Panc1 (cell line): Measurements from ENCODE around the gene USP10. TPM values are rescaled to one million over a fixed set of nuclear protein-coding genes. Genes with fewer than 3 reads are reported as not detected.

Experiments
- ATAC-seq: fragments of 200-7000 bp; cut with Tn5 transposase; 2 replicates; pipeline ENCODE4 v1.9.1; 2020; ENCODE audit warnings: mild to moderate bottlenecking, moderate library complexity
- BruUV-seq: library from RNA; stranded (reverse); fragments of 400-500 nt; replicated peaks from 2 replicates; lab custom pipeline; 2021; lab: Mats Ljungman, UMichigan
- CTCF ChIA-PET: fragments of 300-600 bp; sonication (Branson Sonifier 250); formaldehyde crosslinking; loops from one replicate; lab custom pipeline; 2022; ENCODE audit warnings: antibody characterized with exemption; lab: Charles Lee
- POLR2A ChIA-PET: fragments of 300-600 bp; sonication (Branson Sonifier 250); formaldehyde crosslinking; loops from one replicate; lab custom pipeline; 2022; ENCODE audit warnings: antibody characterized with exemption; lab: Charles Lee
- DNase-seq: peaks from one replicate; pipeline ENCODE4 v3.0.0-alpha.2; 2010; ENCODE audit warnings: low read depth, low spot score
- H3K27ac ChIP-seq: 2 replicates; pipeline ENCODE4 v1.5.1; 2011; ENCODE audit warnings: mild to moderate bottlenecking, low read length, inconsistent platforms
- H3K27me3 ChIP-seq: fragments of 200-500 bp; sonication (Bioruptor generic); 2 replicates; pipeline ENCODE4 v1.6.0; 2014; ENCODE audit warnings: low read length, inconsistent platforms; ENCODE audit not compliant: control insufficient read depth, insufficient read depth
- H3K36me3 ChIP-seq: fragments of 200-500 bp; sonication (Bioruptor generic); 2 replicates; pipeline ENCODE4 v1.5.1; 2014; ENCODE audit warnings: inconsistent platforms, mild to moderate bottlenecking, low read length, moderate library complexity; ENCODE audit not compliant: control insufficient read depth, insufficient read depth
- H3K4me1 ChIP-seq: 2 replicates; pipeline ENCODE4 v1.5.1; 2011; ENCODE audit warnings: inconsistent platforms, mild to moderate bottlenecking, low read length, moderate library complexity; ENCODE audit not compliant: control insufficient read depth, insufficient read depth
- H3K4me3 ChIP-seq, 2 experiments: 2 replicates each; pipeline ENCODE4 v1.5.1; 2011 to 2012; ENCODE audit warnings: low read depth in 2 of 2, low read length in 2 of 2, mild to moderate bottlenecking in 2 of 2, inconsistent platforms in 1 of 2, moderate library complexity in 1 of 2
- H3K9me3 ChIP-seq: fragments of 200-500 bp; sonication (Bioruptor generic); 2 replicates; pipeline ENCODE4 v1.5.1; 2014; ENCODE audit warnings: low read depth, mild to moderate bottlenecking, inconsistent platforms, low read length, moderate library complexity; ENCODE audit not compliant: control insufficient read depth, insufficient read depth
- POLR2AphosphoS5 ChIP-seq: IDR thresholded peaks from 2 replicates; pipeline ENCODE4 v1.6.1; 2012; ENCODE audit warnings: mild to moderate bottlenecking, low read depth, low read length, moderate library complexity
- SIN3A ChIP-seq: IDR thresholded peaks from 2 replicates; pipeline ENCODE4 v1.6.1; 2012; ENCODE audit warnings: low read depth, mild to moderate bottlenecking, low read length, moderate library complexity, borderline replicate concordance; ENCODE audit not compliant: insufficient read depth
- TCF7L2 ChIP-seq: IDR thresholded peaks from 2 replicates; pipeline ENCODE4 v1.6.1; 2011; ENCODE audit warnings: mild to moderate bottlenecking, low read depth, low read length, inconsistent platforms
- in situ Hi-C: cut with HindIII; loops from 2 replicates; pipeline ENCODE4 v1.10.0; 2016; ENCODE audit warnings: low sequenced_read_pairs, low pct_unique_long_range_greater_than_20kb
- intact Hi-C: fragments of 100-400 bp; cut with micrococcal nuclease; formaldehyde crosslinking; loops from one replicate; pipeline ENCODE4 v1.10.0; 2022; ENCODE audit not compliant: unreplicated experiment
- total RNA-seq: library from RNA; stranded (reverse); gene quantifications from one replicate; pipeline ENCODE4 v1.2.1, GENCODE V29; 2021; ENCODE audit not compliant: unreplicated experiment
- TF ChIP-seq, protein P1 (sequence below): fragments of 450-650 bp; IDR thresholded peaks from 2 replicates; pipeline ENCODE4 v1.5.1; 2017; ENCODE audit warnings: mild to moderate bottlenecking
- TF ChIP-seq, protein P2 (sequence below), 2 experiments: IDR thresholded peaks; 2 replicates each; pipeline ENCODE4 v1.6.1; 2011 to 2012; ENCODE audit warnings: low read depth in 2 of 2, control low read depth in 1 of 2, low read length in 1 of 2, mild to moderate bottlenecking in 1 of 2, moderate library complexity in 1 of 2; ENCODE audit not compliant: insufficient read depth in 1 of 2

The USP10 gene
- total RNA-seq, 1 experiment from 2014 or later: 77.4 TPM

DNA sequence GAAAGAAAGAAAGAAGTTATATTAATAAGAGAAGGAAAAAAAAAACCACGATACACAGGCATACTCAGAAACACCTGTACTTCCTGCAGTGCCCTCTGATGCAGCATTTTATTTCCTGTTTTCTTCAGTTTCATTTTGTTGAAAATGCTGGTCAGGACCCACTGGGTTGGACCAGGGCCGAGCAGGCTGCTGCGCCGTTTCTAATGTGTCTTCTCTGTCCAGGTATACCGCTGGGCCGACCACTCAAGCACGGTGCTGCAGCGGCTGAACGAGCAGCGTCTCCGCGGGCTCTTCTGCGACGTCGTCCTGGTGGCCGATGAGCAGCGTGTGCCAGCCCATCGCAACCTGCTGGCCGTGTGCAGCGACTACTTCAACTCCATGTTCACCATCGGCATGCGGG, 43.2 kb upstream of the USP10 start:
- no TSS peak for BruUV-seq
- ATAC-seq (no peak), DNase-seq (no peak)
- Histone ChIP-seq H3K36me3 (no peaks in the 10 kb centered on the region), H3K9me3 (no peaks in the 10 kb centered on the region), H3K27ac (no peak overlapping the region), H3K27me3 (no peaks in the 10 kb centered on the region), H3K4me1 (no peaks in the 10 kb centered on the region), H3K4me3 (no peak overlapping the region)
- TF ChIP-seq, protein P1, sequence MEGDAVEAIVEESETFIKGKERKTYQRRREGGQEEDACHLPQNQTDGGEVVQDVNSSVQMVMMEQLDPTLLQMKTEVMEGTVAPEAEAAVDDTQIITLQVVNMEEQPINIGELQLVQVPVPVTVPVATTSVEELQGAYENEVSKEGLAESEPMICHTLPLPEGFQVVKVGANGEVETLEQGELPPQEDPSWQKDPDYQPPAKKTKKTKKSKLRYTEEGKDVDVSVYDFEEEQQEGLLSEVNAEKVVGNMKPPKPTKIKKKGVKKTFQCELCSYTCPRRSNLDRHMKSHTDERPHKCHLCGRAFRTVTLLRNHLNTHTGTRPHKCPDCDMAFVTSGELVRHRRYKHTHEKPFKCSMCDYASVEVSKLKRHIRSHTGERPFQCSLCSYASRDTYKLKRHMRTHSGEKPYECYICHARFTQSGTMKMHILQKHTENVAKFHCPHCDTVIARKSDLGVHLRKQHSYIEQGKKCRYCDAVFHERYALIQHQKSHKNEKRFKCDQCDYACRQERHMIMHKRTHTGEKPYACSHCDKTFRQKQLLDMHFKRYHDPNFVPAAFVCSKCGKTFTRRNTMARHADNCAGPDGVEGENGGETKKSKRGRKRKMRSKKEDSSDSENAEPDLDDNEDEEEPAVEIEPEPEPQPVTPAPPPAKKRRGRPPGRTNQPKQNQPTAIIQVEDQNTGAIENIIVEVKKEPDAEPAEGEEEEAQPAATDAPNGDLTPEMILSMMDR: no peak
- TF ChIP-seq TCF7L2 (no peak), POLR2AphosphoS5 (no peak), SIN3A (no peak)
- TF ChIP-seq, protein P2, sequence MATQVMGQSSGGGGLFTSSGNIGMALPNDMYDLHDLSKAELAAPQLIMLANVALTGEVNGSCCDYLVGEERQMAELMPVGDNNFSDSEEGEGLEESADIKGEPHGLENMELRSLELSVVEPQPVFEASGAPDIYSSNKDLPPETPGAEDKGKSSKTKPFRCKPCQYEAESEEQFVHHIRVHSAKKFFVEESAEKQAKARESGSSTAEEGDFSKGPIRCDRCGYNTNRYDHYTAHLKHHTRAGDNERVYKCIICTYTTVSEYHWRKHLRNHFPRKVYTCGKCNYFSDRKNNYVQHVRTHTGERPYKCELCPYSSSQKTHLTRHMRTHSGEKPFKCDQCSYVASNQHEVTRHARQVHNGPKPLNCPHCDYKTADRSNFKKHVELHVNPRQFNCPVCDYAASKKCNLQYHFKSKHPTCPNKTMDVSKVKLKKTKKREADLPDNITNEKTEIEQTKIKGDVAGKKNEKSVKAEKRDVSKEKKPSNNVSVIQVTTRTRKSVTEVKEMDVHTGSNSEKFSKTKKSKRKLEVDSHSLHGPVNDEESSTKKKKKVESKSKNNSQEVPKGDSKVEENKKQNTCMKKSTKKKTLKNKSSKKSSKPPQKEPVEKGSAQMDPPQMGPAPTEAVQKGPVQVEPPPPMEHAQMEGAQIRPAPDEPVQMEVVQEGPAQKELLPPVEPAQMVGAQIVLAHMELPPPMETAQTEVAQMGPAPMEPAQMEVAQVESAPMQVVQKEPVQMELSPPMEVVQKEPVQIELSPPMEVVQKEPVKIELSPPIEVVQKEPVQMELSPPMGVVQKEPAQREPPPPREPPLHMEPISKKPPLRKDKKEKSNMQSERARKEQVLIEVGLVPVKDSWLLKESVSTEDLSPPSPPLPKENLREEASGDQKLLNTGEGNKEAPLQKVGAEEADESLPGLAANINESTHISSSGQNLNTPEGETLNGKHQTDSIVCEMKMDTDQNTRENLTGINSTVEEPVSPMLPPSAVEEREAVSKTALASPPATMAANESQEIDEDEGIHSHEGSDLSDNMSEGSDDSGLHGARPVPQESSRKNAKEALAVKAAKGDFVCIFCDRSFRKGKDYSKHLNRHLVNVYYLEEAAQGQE (IDR thresholded peaks at IDR 0.05; ENCODE audit: insufficient read depth in 1 of 2, low read depth in 2 of 2, low read length in 1 of 2): no peak
- intact Hi-C loops: no loop called here
- in situ Hi-C loops: no loop called here
- ChIA-PET POLR2A (no interaction called here), CTCF (no interaction called here)

DNA sequence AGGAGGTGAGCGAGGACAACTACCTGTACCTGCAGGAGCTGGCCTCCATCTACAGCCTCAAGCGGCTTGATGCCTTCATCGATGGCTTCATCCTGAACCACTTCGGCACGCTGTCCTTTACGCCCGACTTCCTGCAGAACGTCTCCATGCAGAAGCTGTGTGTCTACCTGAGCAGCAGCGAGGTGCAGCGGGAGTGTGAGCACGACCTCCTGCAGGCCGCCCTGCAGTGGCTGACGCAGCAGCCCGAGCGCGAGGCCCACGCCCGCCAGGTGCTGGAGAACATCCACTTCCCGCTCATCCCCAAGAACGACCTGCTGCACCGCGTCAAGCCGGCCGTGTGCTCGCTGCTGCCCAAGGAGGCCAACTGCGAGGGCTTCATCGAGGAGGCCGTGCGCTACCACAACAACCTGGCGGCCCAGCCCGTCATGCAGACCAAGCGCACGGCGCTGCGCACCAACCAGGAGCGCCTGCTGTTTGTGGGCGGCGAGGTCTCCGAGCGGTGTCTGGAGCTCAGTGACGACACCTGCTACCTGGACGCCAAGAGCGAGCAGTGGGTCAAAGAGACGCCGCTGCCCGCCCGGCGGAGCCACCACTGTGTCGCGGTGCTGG, 42.5 kb upstream of the USP10 start:
- ChIA-PET POLR2A (no interaction called here), CTCF (no interaction called here)
- Histone ChIP-seq H3K27ac (no peak overlapping the region), H3K27me3 (no peaks in the 10 kb centered on the region), H3K9me3 (no peaks in the 10 kb centered on the region), H3K36me3 (no peaks in the 10 kb centered on the region), H3K4me3 (no peak overlapping the region), H3K4me1 (no peaks in the 10 kb centered on the region)
- in situ Hi-C loops: no loop called here
- DNase-seq (no peak), ATAC-seq (no peak)
- no TSS peak for BruUV-seq
- TF ChIP-seq, protein P2 (IDR thresholded peaks at IDR 0.05; ENCODE audit: insufficient read depth in 1 of 2, low read depth in 2 of 2, low read length in 1 of 2): no peak
- TF ChIP-seq TCF7L2: no peak
- no peak for TF ChIP-seq POLR2AphosphoS5
- no peak for TF ChIP-seq SIN3A
- TF ChIP-seq, protein P1: no peak
- intact Hi-C loops: no loop called here
